22Rv1 (cell line): ENCODE results near the gene DUOX1.

ENCODE experiments used
- H3K27ac ChIP-seq: fragments of 450-650 bp; 2 replicates; pipeline ENCODE4 v1.5.1; 2017
- ZFX ChIP-seq: fragments of 450-650 bp; IDR thresholded peaks from 2 replicates; pipeline ENCODE4 v1.6.1; 2017; ENCODE audit warnings: antibody characterized with exemption, borderline replicate concordance
- TF ChIP-seq, protein P1 (sequence below): fragments of 450-650 bp; IDR thresholded peaks from 2 replicates; pipeline ENCODE4 v1.5.1; 2017; ENCODE audit warnings: mild to moderate bottlenecking

The DUOX1 gene

DNA sequence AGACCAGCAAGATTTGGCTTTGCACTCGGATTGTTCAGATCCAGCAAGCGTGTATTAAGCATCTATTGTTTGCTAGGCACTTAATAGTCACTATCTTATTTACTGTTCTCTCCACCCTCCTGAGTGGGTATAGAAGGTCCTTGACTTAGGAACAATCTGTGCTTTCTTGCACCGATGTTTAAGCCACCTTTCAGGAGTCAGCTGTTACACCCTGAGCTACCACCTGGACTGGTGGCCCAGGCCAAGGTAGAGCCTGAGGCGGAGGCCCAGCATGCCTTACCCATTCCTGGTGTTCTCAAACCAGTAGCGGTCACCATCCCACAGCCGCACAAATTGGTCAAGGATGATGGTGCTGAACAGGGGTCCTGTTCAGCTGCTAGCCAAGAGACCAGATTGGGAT lies 10.0 kb downstream of the DUOX1 start:
- no peak for TF ChIP-seq ZFX
- TF ChIP-seq, protein P1, sequence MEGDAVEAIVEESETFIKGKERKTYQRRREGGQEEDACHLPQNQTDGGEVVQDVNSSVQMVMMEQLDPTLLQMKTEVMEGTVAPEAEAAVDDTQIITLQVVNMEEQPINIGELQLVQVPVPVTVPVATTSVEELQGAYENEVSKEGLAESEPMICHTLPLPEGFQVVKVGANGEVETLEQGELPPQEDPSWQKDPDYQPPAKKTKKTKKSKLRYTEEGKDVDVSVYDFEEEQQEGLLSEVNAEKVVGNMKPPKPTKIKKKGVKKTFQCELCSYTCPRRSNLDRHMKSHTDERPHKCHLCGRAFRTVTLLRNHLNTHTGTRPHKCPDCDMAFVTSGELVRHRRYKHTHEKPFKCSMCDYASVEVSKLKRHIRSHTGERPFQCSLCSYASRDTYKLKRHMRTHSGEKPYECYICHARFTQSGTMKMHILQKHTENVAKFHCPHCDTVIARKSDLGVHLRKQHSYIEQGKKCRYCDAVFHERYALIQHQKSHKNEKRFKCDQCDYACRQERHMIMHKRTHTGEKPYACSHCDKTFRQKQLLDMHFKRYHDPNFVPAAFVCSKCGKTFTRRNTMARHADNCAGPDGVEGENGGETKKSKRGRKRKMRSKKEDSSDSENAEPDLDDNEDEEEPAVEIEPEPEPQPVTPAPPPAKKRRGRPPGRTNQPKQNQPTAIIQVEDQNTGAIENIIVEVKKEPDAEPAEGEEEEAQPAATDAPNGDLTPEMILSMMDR, result no peak
- H3K27ac ChIP-seq, result peak overlapping the region; percentile 60

DNA sequence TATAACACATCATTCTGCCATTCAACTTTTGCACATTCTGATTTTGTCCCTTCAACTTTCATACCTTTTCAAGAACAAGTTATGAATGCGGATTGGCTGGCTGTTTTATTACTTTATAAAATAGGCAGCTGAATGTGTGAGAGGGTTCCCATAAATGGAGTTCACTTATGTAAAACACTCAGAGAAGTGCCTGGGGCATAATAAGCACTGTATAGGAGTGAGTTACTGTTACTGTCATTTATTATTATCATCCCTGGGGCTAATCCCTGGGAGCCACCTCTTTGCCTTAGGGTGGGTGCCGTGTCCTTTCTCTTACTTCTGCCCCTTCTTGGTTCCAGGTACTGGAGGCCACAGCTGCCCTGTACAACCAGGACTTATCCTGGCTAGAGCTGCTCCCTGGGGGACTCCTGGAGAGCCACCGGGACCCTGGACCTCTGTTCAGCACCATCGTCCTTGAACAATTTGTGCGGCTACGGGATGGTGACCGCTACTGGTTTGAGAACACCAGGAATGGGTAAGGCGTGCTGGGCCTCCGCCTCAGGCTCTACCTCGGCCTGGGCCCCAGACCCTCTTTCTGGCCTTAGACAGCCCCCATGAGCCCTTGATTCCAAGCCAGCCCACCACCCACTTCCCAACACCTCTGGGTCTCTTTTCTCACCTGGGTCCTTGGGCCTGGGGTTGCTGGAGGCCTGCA lies 10.9 kb downstream of the DUOX1 start:
- no peak overlapping the region for H3K27ac ChIP-seq
- TF ChIP-seq, protein P1, result no peak
- TF ChIP-seq ZFX, result no peak

DNA sequence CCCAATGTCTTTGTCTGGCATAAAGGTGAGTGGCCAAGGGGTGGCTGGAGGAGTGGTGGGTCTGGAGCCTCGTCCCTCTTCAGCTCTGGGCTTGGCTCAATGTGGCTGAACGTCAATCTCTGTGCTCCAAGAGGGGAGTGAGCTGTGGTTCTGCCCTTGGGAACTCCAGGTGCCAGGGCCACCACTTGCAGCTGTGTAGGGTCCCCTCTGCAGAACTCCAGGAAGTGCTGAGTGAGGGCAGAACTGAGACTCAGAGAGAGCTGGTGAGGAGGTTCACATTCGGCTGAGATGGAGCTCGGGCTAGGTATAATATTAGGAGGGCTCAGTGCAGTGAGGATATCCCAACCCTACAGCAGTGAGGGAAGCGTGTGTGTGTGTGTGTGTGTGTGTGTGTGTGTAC lies 11.6 kb downstream of the DUOX1 start:
- H3K27ac ChIP-seq, result no peak overlapping the region
- TF ChIP-seq, protein P1, result no peak
- TF ChIP-seq ZFX, result no peak

DNA sequence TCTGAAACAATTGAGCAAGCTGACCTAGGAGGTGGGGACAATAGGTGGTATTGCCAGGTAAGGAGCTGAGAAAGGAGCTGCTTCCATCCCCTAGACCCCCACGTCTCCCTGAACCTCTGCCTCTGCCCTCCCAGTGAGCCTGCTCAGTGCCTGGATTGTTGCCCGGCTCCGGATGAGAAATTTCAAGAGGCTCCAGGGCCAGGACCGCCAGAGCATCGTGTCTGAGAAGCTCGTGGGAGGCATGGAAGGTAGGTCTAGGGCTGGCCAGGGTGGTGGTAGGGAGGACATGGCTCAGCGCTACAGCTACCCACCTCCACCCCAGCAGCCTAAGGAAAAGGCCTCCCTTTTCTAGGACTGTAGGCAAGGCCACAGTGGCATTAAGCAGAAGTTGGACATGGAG lies 13.3 kb downstream of the DUOX1 start:
- no peak overlapping the region for H3K27ac ChIP-seq
- no peak for TF ChIP-seq ZFX
- TF ChIP-seq, protein P1, result no peak

DNA sequence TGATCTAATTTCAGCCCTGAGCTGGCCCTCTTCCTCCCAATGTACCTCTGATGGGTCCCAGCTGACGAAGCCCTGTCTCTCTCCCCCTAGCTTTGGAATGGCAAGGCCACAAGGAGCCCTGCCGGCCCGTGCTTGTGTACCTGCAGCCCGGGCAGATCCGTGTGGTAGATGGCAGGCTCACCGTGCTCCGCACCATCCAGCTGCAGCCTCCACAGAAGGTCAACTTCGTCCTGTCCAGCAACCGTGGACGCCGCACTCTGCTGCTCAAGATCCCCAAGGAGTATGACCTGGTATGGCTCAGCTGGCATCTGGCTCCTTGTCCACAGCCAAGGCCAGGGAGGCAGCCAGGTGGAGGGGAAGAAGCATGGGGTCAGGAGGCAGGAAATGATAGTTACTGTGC lies 14.2 kb downstream of the DUOX1 start:
- no peak overlapping the region for H3K27ac ChIP-seq
- TF ChIP-seq, protein P1, result no peak
- TF ChIP-seq ZFX, result no peak

DNA sequence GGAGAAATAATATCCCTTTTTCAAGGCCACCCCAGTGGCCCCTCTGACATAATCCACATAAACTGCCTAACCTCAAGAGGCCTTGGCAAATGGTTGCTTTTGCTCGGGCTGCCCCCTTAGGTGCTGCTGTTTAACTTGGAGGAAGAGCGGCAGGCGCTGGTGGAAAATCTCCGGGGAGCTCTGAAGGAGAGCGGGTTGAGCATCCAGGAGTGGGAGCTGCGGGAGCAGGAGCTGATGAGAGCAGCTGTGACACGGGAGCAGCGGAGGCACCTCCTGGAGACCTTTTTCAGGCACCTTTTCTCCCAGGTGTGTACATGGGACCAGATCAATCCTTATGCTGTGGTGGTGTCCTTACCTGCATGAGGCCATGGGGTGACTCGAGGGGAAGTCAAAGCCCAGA lies 15.0 kb downstream of the DUOX1 start:
- no peak for TF ChIP-seq ZFX
- TF ChIP-seq, protein P1, result no peak
- H3K27ac ChIP-seq, result no peak overlapping the region

DNA sequence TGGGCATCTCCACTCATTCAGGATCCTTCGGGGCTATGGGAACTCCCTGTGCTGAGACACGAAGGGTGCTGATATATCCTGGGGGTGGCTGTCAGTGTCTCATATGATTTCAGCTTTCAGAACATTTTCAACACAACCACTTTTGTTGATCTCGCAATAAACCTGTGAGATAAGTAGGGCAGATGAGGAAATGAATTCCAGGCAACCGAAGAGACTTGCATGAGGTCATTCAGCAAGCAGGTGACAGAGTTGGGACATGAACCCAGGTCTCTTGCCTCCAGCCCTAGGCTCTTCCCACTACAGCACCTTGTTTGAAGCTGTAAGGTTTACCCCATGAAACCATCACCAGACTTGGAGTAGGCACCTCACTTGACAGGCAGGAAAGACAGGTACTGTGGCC lies 16.6 kb downstream of the DUOX1 start:
- TF ChIP-seq ZFX, result no peak
- TF ChIP-seq, protein P1, result no peak
- H3K27ac ChIP-seq, result no peak overlapping the region
